ENCODE data around the gene PRSS23.

- TF ChIP-seq CTCF (IDR thresholded peaks at IDR 0.05) = no peak
- no peak for TF ChIP-seq POLR2A (IDR thresholded peaks at IDR 0.05)
Measured at GRCh38 chr11:86790867-86791849, 9.2 kb upstream of the PRSS23 start.

Measured in testis (tissue), 2 donors.